Measurements from ENCODE around the gene CDR2. TPM values are rescaled to one million over a fixed set of nuclear protein-coding genes. Genes with fewer than 3 reads are reported as not detected.

Gene CDR2
- total and polyA plus RNA-seq, 9 donors: 12.7 to 30.3 (median 22.9) TPM

DNA sequence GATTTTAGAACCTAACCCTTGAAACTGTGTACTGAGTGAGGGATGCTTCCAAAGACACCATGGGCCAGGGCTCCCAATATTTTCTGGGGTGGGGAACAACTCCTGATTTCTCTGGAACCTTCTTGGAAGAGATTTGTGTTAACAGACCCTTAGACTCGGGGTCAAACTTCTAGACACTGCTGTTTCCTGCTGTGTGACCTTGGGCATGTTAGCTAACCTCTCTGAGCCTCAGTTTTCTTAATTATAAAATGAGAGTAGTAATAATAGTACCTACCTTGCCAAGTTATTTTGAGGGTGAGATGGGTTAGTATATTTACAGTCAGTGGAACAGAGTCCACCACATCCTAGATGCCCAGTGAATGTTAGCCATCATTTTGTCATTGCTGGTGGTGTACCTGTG lies 58.4 kb downstream of the CDR2 start:
- no peak for DNase-seq
- Histone ChIP-seq H3K9me3 (no peaks in the 10 kb centered on the region), H3K27me3 (no peaks in the 10 kb centered on the region), H3K4me3 (no peak overlapping the region), H3K4me1 (ENCODE audit: insufficient read depth) (no peaks in the 10 kb centered on the region), H3K27ac (no peak overlapping the region), H3K36me3 (no peaks in the 10 kb centered on the region)
- TF ChIP-seq POLR2A (IDR thresholded peaks at IDR 0.05): no peak
- TF ChIP-seq EP300 (IDR thresholded peaks at IDR 0.05): no peak
- TF ChIP-seq, protein P1, sequence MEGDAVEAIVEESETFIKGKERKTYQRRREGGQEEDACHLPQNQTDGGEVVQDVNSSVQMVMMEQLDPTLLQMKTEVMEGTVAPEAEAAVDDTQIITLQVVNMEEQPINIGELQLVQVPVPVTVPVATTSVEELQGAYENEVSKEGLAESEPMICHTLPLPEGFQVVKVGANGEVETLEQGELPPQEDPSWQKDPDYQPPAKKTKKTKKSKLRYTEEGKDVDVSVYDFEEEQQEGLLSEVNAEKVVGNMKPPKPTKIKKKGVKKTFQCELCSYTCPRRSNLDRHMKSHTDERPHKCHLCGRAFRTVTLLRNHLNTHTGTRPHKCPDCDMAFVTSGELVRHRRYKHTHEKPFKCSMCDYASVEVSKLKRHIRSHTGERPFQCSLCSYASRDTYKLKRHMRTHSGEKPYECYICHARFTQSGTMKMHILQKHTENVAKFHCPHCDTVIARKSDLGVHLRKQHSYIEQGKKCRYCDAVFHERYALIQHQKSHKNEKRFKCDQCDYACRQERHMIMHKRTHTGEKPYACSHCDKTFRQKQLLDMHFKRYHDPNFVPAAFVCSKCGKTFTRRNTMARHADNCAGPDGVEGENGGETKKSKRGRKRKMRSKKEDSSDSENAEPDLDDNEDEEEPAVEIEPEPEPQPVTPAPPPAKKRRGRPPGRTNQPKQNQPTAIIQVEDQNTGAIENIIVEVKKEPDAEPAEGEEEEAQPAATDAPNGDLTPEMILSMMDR (IDR thresholded peaks at IDR 0.05): no peak
- WGBS, 3 donors: 85 to 100% (median 90%) methylated on average over 1 of the region's 1 CpG
- intact Hi-C loops (cut with DNase I): no loop called here

DNA sequence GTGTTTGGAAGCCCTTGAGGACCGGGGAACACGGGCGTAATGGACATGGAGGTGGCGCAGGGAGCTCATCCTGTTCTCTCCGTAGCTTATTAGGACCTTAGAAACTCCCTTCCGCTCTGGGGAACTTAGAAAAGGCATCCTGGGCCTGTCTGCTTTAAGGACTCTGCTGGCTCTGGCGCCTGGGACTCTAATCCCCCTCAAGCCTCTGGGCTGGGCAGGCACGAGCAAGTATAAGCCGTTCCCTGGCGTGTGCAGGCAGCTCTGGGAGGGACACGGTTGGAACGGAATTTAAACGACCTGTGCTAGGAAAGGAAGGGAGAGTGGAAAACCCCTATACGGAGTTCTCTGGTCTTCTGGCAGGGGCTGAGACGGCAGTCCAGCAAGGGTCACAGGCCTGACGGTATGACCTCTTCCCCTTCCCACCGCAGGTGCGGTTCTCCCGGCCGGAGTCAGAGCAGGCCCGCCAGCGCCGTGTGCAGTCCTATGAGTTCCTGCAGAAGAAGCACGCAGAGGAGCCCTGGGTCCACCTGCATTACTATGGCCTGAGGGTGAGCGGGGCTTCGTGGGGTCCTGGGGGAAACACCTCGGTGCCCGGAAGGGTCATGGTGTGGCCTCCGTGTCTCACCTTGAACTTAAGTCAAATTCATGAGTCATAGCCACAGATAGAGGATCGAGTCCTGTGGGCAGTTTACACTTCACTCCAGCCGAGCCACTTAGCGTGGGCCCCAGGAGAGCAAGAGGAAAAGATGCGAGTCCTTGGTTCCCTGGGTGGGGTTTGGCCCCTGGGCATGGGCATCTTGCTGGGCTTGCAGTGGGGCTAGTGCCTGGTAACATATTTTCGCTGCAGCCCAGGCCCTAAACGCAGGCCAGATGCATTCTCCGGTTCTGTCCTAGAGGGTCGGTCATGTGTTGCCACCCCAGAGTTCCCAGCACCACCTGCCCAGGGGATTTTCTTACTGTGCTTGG lies 59.5 kb downstream of the CDR2 start:
- WGBS, 3 donors: 78 to 86% (median 83%) methylated on average over 37 of the region's 37 CpGs
- no peak for DNase-seq
- intact Hi-C loops (cut with DNase I): no loop called here
- Histone ChIP-seq H3K27me3 (no peaks in the 10 kb centered on the region), H3K4me1 (ENCODE audit: insufficient read depth) (no peaks in the 10 kb centered on the region), H3K36me3 (no peaks in the 10 kb centered on the region), H3K4me3 (no peak overlapping the region), H3K27ac (no peak overlapping the region), H3K9me3 (no peaks in the 10 kb centered on the region)
- TF ChIP-seq POLR2A (IDR thresholded peaks at IDR 0.05) (no peak), EP300 (IDR thresholded peaks at IDR 0.05) (no peak)
- TF ChIP-seq, protein P1 (IDR thresholded peaks at IDR 0.05): no peak

DNA sequence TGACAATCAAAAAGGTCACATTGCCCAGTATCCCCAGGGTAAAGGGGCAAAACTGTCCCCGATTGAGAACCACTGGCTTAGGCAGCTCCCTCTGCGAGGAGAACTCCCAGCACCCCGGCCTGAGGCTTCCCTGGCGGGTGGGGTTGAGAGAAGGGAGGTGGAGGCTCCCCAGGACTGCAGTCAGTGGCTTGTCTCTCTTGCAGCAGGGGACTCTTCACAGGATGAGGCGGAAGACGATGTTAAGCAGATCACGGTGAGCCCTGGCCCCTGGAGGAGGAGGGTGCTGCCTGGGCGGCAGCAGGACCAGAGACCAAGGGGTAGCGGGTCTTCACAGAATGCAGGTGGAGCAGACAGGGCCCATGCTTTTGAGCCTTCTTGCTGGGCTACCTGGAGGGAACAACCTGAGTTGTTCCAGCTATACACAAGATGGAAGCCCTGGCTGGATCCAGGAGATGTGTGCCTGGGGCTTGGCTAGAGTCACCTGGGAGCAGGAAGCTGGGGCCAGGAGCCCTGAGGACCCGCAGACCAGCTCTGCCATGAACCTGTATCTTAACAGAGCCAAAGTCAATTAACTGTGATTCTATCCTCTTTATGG lies 60.4 kb downstream of the CDR2 start:
- Histone ChIP-seq H3K27me3 (no peaks in the 10 kb centered on the region), H3K9me3 (no peaks in the 10 kb centered on the region), H3K36me3 (no peaks in the 10 kb centered on the region), H3K4me1 (ENCODE audit: insufficient read depth) (no peaks in the 10 kb centered on the region), H3K4me3 (no peak overlapping the region), H3K27ac (no peak overlapping the region)
- WGBS, 3 donors: 92 to 94% (median 93%) methylated on average over 10 of the region's 10 CpGs
- TF ChIP-seq, protein P1 (IDR thresholded peaks at IDR 0.05): no peak
- TF ChIP-seq POLR2A (IDR thresholded peaks at IDR 0.05) (no peak), EP300 (IDR thresholded peaks at IDR 0.05) (no peak)
- intact Hi-C loops (cut with DNase I): no loop called here
- peak in 1 of 5 donors; percentile 10 for DNase-seq

DNA sequence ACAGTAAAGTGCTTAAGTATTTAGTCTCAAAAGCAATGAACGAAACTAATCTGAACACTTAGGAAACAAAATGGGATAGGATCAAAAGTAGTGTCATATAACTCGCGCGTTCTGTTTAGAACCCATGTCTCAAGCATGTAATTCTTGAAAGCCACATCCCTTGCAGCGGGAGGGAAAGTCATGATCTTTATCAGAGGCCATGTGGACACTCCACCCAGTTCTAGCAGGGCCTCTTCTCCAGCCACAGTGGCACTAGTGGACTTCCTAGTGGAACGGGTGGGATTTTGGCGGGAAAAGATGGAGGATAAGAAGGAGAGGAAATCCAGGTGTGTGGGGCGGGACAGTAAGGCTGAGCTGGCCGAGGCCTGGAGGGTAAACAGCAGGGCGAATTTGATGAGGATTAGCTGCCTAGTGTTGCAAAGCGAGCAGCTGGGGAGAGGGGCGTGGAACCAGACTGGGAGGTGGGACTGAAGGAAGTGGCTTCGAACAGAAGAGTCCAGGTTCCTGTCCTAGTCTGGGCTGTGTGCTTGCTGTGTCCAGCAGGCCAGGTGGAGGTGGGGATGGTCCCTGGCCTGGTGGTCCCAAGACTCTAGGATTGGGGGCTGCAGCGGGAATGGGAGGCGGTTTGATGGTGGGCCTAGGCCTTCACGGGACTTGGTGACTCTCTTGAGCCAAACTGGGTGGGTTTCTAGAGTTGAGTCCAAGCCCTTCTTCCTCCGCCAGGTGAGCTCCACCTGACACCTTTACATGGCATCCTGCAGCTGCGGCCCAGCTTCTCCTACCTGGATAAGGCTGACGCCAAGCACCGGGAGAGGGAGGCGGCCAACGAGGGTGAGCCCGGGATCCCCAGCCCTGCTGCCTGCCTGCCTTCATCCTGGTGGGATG lies 61.3 kb downstream of the CDR2 start:
- no peaks in the 10 kb centered on the region for H3K4me1 ChIP-seq (ENCODE audit: insufficient read depth)
- no peaks in the 10 kb centered on the region for H3K36me3 ChIP-seq
- peak in 1 of 5 donors; percentile 7 for DNase-seq
- TF ChIP-seq POLR2A (IDR thresholded peaks at IDR 0.05): no peak
- TF ChIP-seq EP300 (IDR thresholded peaks at IDR 0.05): no peak
- TF ChIP-seq, protein P1 (IDR thresholded peaks at IDR 0.05): no peak
- 88 to 92% (median 89%) methylated on average over 23 of the region's 23 CpGs for WGBS, 3 donors
- no peak overlapping the region for H3K4me3 ChIP-seq
- intact Hi-C loops (cut with DNase I): no loop called here
- no peak overlapping the region for H3K27ac ChIP-seq
- H3K27me3 ChIP-seq: no peaks in the 10 kb centered on the region
- no peaks in the 10 kb centered on the region for H3K9me3 ChIP-seq

All from ovary (tissue), 9 donors.